H1 (cell line): Measurements from ENCODE around the gene CCNJ. TPM values are rescaled to one million over a fixed set of nuclear protein-coding genes. Genes with fewer than 3 reads are reported as not detected.

ENCODE experiments used
- BACH1 ChIP-seq: IDR thresholded peaks from 2 replicates; pipeline ENCODE4 v1.6.1; 2012; ENCODE audit warnings: low read length, improper control_type of control experiment
- TBP ChIP-seq: IDR thresholded peaks from 2 replicates; pipeline ENCODE4 v1.6.1; 2011; ENCODE audit warnings: low read depth, low read length, improper control_type of control experiment
- polyA plus RNA-seq, 7 experiments: library from polyadenylated mRNA; depleted of rRNA in 3 of 7; stranded (reverse) in 5 of 7; unstranded in 2 of 7; fragments of >200 nt in 5 of 7; fragments of 200-250 nt in 2 of 7; gene quantifications; 1 replicate in 5 of 7; 2 replicates in 1 of 7; 4 replicates in 1 of 7; pipeline versions ENCODE4 v1.2.1 to v1.2.3, GENCODE V29; 2011 to 2013; ENCODE audit warnings: missing spikeins in 2 of 7, mixed read lengths in 2 of 7
- total RNA-seq: library from RNA; stranded (reverse); fragmentation: NEBNext Ultra II Directional; extraction: Animal tissue kit (Norgen Biotek cat#: 25700); gene quantifications from 2 replicates; pipeline ENCODE4 v1.2.1, GENCODE V29; 2021
- TF ChIP-seq, protein P1 (sequence below): IDR thresholded peaks from 2 replicates; pipeline ENCODE4 v1.6.1; 2012; ENCODE audit warnings: low read length, inconsistent platforms

CCNJ gene
- total and polyA plus RNA-seq, 2 of the 8 experiments (the other 6 are each of a cell fraction or from before 2014, with no cell fraction given): 31.4 to 34.7 TPM

- TF ChIP-seq TBP (no peak), BACH1 (no peak)
- TF ChIP-seq, protein P1, sequence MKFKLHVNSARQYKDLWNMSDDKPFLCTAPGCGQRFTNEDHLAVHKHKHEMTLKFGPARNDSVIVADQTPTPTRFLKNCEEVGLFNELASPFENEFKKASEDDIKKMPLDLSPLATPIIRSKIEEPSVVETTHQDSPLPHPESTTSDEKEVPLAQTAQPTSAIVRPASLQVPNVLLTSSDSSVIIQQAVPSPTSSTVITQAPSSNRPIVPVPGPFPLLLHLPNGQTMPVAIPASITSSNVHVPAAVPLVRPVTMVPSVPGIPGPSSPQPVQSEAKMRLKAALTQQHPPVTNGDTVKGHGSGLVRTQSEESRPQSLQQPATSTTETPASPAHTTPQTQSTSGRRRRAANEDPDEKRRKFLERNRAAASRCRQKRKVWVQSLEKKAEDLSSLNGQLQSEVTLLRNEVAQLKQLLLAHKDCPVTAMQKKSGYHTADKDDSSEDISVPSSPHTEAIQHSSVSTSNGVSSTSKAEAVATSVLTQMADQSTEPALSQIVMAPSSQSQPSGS: no peak
- TF ChIP-seq, all 59 proteins: peak for 0
Measured at GRCh38 chr10:96073722-96074121, 30.3 kb downstream of the CCNJ start (continued).
